ENCODE data around the gene AMER3.
A peak's percentile ranks its signal among the peaks of the same experiment; 100 is the strongest.

AMER3 gene

DNA sequence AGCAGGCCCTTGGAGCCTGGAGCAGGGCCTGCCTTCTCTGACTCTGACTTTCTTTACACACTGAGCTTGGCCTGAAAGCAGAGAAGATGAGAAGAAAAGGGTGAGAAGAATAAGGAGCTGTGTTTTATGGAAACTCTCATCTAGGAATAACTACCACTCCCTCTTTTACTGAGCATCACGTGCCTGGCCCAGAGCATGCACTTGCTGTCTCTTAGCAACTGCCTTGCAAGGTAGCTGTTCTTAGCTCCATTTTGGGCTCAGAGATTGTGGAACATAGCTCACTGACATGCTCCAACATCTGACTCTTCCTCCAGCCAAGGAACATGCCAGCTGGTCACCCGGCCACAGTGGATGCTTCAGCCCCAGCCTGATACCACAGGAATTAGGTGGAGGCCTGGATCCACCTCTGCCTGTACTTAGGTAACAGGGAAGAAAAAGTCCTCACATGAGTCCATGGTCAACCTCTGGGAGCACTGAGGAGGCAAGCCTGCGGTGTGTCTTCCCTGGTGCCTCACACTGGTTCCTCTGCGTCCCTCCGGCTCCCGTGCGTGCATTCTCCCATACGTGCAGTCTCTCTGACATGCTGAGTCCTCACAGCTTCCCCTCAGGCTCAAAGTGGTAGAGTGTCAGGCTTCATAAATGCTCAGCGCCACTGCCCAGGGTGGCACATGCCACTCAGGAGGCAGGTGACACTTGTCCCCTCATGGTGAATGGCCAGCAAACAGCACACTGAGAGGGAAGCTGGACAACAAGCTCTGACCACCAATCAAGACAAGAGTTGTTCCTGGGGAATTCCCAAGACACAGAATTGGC lies 35.7 kb downstream of the AMER3 start:
- Mint-ChIP-seq H3K4me3 (no peak overlapping the region), H3K36me3 (no peaks in the 10 kb centered on the region), H3K9me3 (no peaks in the 10 kb centered on the region), H3K4me1 (peaks cover 8% of the 10 kb centered on the region), H3K27ac (no peak overlapping the region)
- DNase-seq (ENCODE audit: low spot score in 2 of 2) (no peak), ATAC-seq (no peak)

- no peak overlapping the region for H3K27ac Mint-ChIP-seq
- H3K4me1 Mint-ChIP-seq: peaks cover 12% of the 10 kb centered on the region
- DNase-seq (ENCODE audit: low spot score in 2 of 2): no peak
- no peak overlapping the region for H3K4me3 Mint-ChIP-seq
- no peak for ATAC-seq
- H3K36me3 Mint-ChIP-seq: no peaks in the 10 kb centered on the region
- no peaks in the 10 kb centered on the region for H3K9me3 Mint-ChIP-seq
These were observed 36.2 kb downstream of the AMER3 start for GRCh38 chr2:130791617-130791939.

DNA sequence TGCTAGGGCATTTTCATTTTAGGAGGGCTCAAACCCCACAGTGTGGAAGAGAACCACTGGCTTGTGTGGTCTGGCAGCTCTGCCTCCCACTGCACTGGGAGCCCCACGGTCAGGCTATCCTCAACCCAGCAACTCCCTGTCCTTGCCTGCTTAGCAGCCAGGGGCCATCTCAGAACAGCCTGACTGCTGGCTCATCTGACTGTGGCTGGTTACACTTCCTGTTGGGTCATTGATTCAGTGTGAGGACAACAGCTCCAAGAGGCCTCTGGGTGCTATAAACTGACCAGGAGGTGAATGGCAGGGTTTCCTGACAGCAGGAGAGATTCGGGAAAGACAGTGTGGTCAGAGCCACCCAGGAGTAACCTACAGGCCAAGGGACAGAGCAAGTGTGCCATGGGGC lies 40.1 kb downstream of the AMER3 start:
- Mint-ChIP-seq H3K9me3 (no peaks in the 10 kb centered on the region), H3K4me3 (no peak overlapping the region), H3K36me3 (no peaks in the 10 kb centered on the region), H3K4me1 (peaks cover 17% of the 10 kb centered on the region), H3K27ac (peak overlapping the region; percentile 50)
- ATAC-seq (no peak), DNase-seq (ENCODE audit: low spot score in 2 of 2) (no peak)

DNA sequence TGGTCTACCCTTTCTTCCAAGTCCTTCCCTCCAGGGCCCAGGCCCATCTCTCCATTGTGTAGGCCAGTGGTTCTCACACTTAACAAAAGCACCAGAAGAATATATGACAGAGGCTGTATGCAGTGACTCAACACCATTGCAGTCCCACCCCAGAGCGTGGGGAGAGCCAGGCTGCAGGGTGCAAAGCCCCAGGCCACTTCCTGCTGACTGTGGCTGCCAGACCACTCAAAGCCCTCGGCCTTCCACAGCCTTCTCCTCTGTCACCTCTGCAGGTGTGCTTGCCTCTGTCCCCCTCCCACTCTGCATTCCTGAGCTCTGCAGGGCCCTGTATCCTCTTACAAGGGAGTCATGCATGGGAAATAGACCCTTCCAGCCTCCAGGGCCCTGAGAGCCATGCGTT lies 41.0 kb downstream of the AMER3 start:
- ATAC-seq (peak; percentile 31), DNase-seq (ENCODE audit: low spot score in 2 of 2) (peak; percentile 4 to 57)
- H3K36me3 Mint-ChIP-seq: no peaks in the 10 kb centered on the region
- H3K4me1 Mint-ChIP-seq: peaks cover 17% of the 10 kb centered on the region
- H3K4me3 Mint-ChIP-seq: no peak overlapping the region
- H3K9me3 Mint-ChIP-seq: no peaks in the 10 kb centered on the region
- peak overlapping the region; percentile 50 for H3K27ac Mint-ChIP-seq

DNA sequence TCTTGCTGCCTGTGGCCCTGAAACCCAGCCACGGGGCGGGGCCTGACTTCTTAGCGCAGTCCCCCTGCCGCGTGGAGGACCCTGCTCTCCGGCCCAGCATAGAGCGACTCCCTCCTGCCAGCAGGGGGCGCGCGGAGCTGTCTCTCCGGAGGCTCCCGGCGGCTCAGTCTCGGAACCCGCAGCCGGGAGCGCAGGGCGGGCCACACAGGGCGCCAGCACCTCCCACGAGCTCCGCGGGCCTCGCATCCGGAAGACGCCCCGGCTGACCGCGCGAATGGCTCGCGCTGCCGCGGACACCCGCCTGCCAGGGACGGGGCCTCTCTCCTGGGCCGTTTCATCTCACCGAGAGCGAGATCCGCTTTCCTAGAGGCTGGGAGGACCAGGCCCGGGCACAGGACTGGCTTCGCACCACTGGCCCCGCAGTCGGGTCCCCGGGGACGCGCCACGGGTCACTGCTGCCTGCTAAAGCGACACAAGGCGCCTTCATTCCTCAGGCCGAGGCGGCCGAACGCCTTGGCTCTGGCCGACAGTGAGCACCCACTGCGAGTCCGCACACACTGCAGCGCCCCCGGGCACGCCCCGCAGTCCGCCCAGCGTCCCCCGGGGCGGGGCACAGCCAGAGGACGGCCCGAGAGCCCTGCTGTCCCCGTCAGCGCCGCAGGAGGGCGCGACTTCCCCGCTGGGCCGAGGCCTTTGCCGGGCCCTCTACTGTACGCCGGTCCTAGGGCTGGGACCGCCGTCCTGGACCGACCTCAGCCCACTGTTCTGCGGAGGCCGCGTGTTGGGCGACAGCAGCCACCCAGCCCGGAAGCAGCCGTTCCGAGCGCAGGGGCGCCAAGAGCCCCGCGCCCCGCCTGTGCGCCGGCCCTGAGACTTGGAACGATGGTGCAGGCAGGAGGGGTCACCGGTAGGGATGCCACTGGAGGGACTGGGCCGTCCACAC lies 42.4 kb downstream of the AMER3 start:
- no peaks in the 10 kb centered on the region for H3K9me3 Mint-ChIP-seq
- peak; percentile 96 to 97 for DNase-seq (ENCODE audit: low spot score in 2 of 2)
- H3K4me3 Mint-ChIP-seq: peak overlapping the region; percentile 60
- no peaks in the 10 kb centered on the region for H3K36me3 Mint-ChIP-seq
- peak; percentile 93 for ATAC-seq
- H3K4me1 Mint-ChIP-seq: peaks cover 22% of the 10 kb centered on the region
- peak overlapping the region; percentile 32 for H3K27ac Mint-ChIP-seq

DNA sequence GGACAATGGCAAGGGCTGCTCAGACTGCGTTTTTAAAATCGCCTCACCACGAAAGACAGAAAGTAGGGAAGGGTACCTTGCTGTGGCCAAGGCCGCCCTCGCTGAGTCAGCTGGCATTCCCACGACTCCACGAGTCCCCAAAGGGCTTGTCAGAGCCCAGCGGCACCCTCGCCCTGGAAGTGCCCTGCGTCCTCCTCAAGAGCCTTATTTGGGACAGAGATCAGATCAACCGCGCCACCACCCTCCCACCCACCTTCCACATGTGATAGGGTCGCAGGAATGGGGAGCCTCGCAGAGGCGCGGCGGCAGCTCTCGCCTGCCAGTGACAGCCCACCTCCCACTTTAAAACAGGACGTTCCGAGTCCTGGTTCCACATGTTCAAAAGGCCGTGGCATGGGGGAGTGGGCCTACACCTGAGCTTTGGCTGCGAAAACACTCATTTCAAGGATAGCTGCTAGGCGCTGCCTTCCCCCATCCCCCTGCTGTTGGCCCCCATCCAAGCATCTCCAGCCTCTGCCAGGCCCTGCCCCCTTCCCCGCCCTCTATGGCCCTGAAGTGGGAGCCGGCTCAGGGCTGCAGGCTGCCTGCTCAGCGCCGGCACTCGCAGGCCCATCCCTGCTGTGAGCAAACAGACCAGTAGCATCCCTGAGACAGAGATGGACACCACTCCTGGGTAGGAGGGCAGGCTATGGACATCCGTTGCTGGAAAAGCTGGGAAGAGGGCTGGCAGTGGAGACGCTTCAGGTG lies 43.3 kb downstream of the AMER3 start:
- no peak for ATAC-seq
- DNase-seq (ENCODE audit: low spot score in 2 of 2): no peak
- Mint-ChIP-seq H3K27ac (peak overlapping the region; percentile 32), H3K36me3 (no peaks in the 10 kb centered on the region), H3K9me3 (no peaks in the 10 kb centered on the region), H3K4me3 (peak overlapping the region; percentile 60), H3K4me1 (peaks cover 22% of the 10 kb centered on the region)

DNA sequence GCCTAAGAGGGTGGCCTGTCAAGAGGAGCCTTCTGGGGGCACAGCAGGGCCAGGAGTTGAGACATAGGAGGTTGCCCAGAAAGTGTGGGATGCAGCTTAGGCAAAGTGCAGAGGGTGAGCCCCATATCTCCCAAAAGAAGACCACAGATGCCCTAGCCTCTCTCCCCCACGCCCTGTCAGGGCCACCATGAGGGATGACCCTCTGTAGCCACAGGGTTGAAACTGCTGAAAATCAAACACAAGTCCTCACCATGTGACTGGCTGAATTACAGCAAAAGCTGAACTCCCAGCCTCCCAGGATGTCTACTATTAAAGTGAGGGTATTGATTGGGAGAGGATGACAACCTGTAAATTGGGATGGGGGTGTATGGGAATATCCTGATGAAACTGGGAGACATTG lies 44.0 kb downstream of the AMER3 start:
- no peak for ATAC-seq
- Mint-ChIP-seq H3K36me3 (no peaks in the 10 kb centered on the region), H3K4me3 (no peak overlapping the region), H3K4me1 (peaks cover 22% of the 10 kb centered on the region), H3K9me3 (no peaks in the 10 kb centered on the region), H3K27ac (no peak overlapping the region)
- no peak for DNase-seq (ENCODE audit: low spot score in 2 of 2)

DNA sequence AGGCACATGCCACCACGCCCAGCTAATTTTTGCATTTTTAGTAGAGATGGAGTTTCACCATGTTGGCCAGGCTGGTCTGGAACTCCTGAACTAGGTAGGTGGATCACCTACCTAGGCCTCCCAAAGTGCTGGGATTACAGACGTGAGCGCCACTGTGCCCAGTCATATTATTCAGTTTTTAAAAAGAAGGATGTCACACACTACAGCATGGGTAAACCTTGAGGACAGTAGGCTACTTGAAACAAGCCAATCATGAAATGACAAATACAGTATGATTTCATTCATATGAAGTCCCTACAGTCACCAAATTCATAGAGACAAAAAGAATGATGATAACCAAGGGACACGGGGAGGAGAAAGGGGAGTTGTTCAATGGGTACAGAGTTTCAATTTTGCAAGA lies 50.3 kb downstream of the AMER3 start:
- DNase-seq (ENCODE audit: low spot score in 2 of 2): no peak
- H3K4me1 Mint-ChIP-seq: peaks cover 17% of the 10 kb centered on the region
- ATAC-seq: no peak
- peak overlapping the region; percentile 10 for H3K27ac Mint-ChIP-seq
- H3K9me3 Mint-ChIP-seq: no peaks in the 10 kb centered on the region
- no peaks in the 10 kb centered on the region for H3K36me3 Mint-ChIP-seq
- H3K4me3 Mint-ChIP-seq: no peak overlapping the region

- Mint-ChIP-seq H3K36me3 (no peaks in the 10 kb centered on the region), H3K27ac (peak overlapping the region; percentile 10), H3K4me3 (no peak overlapping the region), H3K4me1 (peaks cover 17% of the 10 kb centered on the region), H3K9me3 (no peaks in the 10 kb centered on the region)
- DNase-seq (ENCODE audit: low spot score in 2 of 2) (no peak), ATAC-seq (no peak)
These were observed 51.0 kb downstream of the AMER3 start for GRCh38 chr2:130806370-130806769.

GRCh38 chr2:130807659-130808385 lies 52.5 kb downstream of the AMER3 start:
- H3K27ac Mint-ChIP-seq: no peak overlapping the region
- no peaks in the 10 kb centered on the region for H3K36me3 Mint-ChIP-seq
- H3K4me1 Mint-ChIP-seq: peaks cover 12% of the 10 kb centered on the region
- H3K4me3 Mint-ChIP-seq: no peak overlapping the region
- ATAC-seq: no peak
- no peak for DNase-seq (ENCODE audit: low spot score in 2 of 2)
- no peaks in the 10 kb centered on the region for H3K9me3 Mint-ChIP-seq

GRCh38 chr2:130808482-130809268 lies 53.3 kb downstream of the AMER3 start:
- Mint-ChIP-seq H3K9me3 (no peaks in the 10 kb centered on the region), H3K27ac (peak overlapping the region; percentile 59), H3K36me3 (no peaks in the 10 kb centered on the region), H3K4me1 (peaks cover 12% of the 10 kb centered on the region), H3K4me3 (no peak overlapping the region)
- no peak for ATAC-seq
- no peak for DNase-seq (ENCODE audit: low spot score in 2 of 2)

- Mint-ChIP-seq H3K4me3 (no peak overlapping the region), H3K4me1 (peaks cover 11% of the 10 kb centered on the region), H3K36me3 (no peaks in the 10 kb centered on the region), H3K27ac (no peak overlapping the region), H3K9me3 (no peaks in the 10 kb centered on the region)
- ATAC-seq (no peak), DNase-seq (ENCODE audit: low spot score in 2 of 2) (no peak)
These were observed 55.1 kb downstream of the AMER3 start for GRCh38 chr2:130810490-130810889.

- H3K27ac Mint-ChIP-seq: no peak overlapping the region
- H3K4me3 Mint-ChIP-seq: no peak overlapping the region
- DNase-seq (ENCODE audit: low spot score in 2 of 2): no peak
- no peaks in the 10 kb centered on the region for H3K9me3 Mint-ChIP-seq
- H3K4me1 Mint-ChIP-seq: no peaks in the 10 kb centered on the region
- ATAC-seq: no peak
- no peaks in the 10 kb centered on the region for H3K36me3 Mint-ChIP-seq
These were observed 58.4 kb downstream of the AMER3 start for GRCh38 chr2:130813722-130814121.

DNA sequence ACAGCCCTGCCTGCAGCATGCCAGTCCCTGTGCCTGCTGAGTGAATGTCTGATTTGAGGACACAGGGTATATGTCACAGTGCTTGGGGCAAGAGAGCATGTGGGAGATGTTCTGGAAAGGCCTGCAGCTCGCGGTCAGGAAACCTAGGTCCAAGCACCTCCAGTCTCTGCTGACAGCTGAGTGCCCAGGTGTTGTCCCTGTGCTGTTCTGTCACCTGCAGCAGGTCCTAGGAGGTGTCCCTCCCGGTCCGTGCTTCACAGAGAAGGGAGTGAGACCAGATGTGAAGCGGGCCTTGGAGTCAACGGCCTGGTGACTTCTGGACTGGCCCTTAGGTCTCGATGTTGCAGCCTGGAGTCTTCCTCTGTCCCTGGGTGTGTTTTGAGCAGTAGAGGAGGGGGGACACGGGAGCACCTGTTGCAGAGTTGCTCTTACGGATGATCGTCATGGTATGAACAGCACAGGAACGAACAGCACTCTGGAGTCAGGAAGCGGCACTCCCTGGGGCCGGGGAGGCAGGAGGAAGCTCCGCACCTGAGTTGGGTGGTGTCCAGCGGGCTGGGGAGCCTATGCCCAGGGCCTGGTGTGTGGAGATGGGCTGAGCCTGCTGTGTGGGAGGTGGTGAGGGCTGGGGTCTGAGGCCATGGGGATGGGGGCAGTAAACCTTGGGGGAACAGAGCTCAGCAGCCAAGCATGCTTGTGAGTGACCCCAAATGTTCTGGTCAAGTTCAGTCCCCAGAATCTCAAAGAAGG lies 59.8 kb downstream of the AMER3 start:
- ATAC-seq: no peak

More for the DNA sequence above, 59.8 kb downstream of the AMER3 start:
- DNase-seq (ENCODE audit: low spot score in 2 of 2): no peak
- Mint-ChIP-seq H3K4me3 (no peak overlapping the region), H3K9me3 (no peaks in the 10 kb centered on the region), H3K27ac (peak overlapping the region; percentile 18), H3K36me3 (no peaks in the 10 kb centered on the region), H3K4me1 (no peaks in the 10 kb centered on the region)

All from stimulated activated effector memory CD8-positive, alpha-beta T cell treated with anti-CD3 and anti-CD28 coated beads, Interleukin-12 subunit alpha, Interleukin-12 subunit beta, amount 100 ng/mL, for 72 hours (primary cell).